GM23338 (cell line): Measurements from ENCODE around the gene ABAT. TPM values are rescaled to one million over a fixed set of nuclear protein-coding genes. Genes with fewer than 3 reads are reported as not detected.

ENCODE experiments used
- ATAC-seq: fragments of 200-7000 bp; cut with Tn5 transposase; 3 replicates; pipeline ENCODE4 v1.9.1; 2020
- DNase-seq: peaks from one replicate; pipeline ENCODE4 v3.0.0-alpha.2; 2015; ENCODE audit warnings: low spot score
- H2AFZ ChIP-seq: fragments of 200-600 bp; sonication (generic); 2 replicates; pipeline ENCODE4 v1.8.0; 2016; ENCODE audit warnings: antibody characterized with exemption, mild to moderate bottlenecking, moderate library complexity
- H3F3A ChIP-seq: fragments of 200-600 bp; sonication (generic); replicated peaks from 2 replicates; pipeline ENCODE4 v1.8.0; 2017; ENCODE audit warnings: antibody characterized with exemption, mixed run types, low read depth
- H3K27ac ChIP-seq: fragments of 200-600 bp; sonication (generic); 2 replicates; pipeline ENCODE4 v1.6.1; 2016; ENCODE audit warnings: low read depth
- H3K27me3 ChIP-seq: fragments of 200-600 bp; sonication (generic); 2 replicates; pipeline ENCODE4 v1.8.0; 2016; ENCODE audit warnings: mild to moderate bottlenecking, mixed run types, moderate library complexity; ENCODE audit not compliant: insufficient read depth
- H3K36me3 ChIP-seq: fragments of 200-600 bp; sonication (generic); 2 replicates; pipeline ENCODE4 v1.8.0; 2016; ENCODE audit warnings: mild to moderate bottlenecking; ENCODE audit not compliant: insufficient read depth
- H3K4me1 ChIP-seq: fragments of 200-600 bp; sonication (generic); 2 replicates; pipeline ENCODE4 v1.8.0; 2016; ENCODE audit warnings: mild to moderate bottlenecking, moderate library complexity; ENCODE audit not compliant: insufficient read depth
- H3K4me2 ChIP-seq: fragments of 200-600 bp; sonication (generic); 2 replicates; pipeline ENCODE4 v1.7.1; 2017; ENCODE audit warnings: mixed run types
- H3K4me3 ChIP-seq: fragments of 200-600 bp; sonication (generic); 2 replicates; pipeline ENCODE4 v1.6.1; 2016; ENCODE audit warnings: mixed run types
- H3K79me2 ChIP-seq: fragments of 200-600 bp; sonication (generic); replicated peaks from 2 replicates; pipeline ENCODE4 v1.8.0; 2017; ENCODE audit warnings: mild to moderate bottlenecking; ENCODE audit not compliant: insufficient read depth
- H3K9me2 ChIP-seq: fragments of 200-600 bp; sonication (generic); 2 replicates; pipeline ENCODE4 v1.8.0; 2017; ENCODE audit not compliant: insufficient read depth
- H4K20me1 ChIP-seq: fragments of 200-600 bp; sonication (generic); replicated peaks from 2 replicates; pipeline ENCODE4 v1.8.0; 2017; ENCODE audit warnings: mild to moderate bottlenecking; ENCODE audit not compliant: insufficient read depth
- H3K27ac Mint-ChIP-seq: 2 replicates; pipeline ENCODE4 v1.8.0; 2020; ENCODE audit warnings: inconsistent platforms, mild to moderate bottlenecking, moderate library complexity, mixed read lengths
- H3K27me3 Mint-ChIP-seq: 3 replicates; pipeline ENCODE4 v1.8.0; 2022; ENCODE audit warnings: low read depth, mild to moderate bottlenecking, moderate library complexity, mixed read lengths, inconsistent platforms; ENCODE audit not compliant: insufficient read depth, poor library complexity
- H3K36me3 Mint-ChIP-seq: 3 replicates; pipeline ENCODE4 v1.8.0; 2021; ENCODE audit warnings: low read depth, mild to moderate bottlenecking, inconsistent platforms, moderate library complexity, mixed read lengths
- H3K4me1 Mint-ChIP-seq: 3 replicates; pipeline ENCODE4 v1.8.0; 2020; ENCODE audit warnings: mild to moderate bottlenecking, inconsistent platforms, mixed read lengths
- H3K4me3 Mint-ChIP-seq: 3 replicates; pipeline ENCODE4 v1.8.0; 2021; ENCODE audit warnings: moderate library complexity, mild to moderate bottlenecking, inconsistent platforms, mixed read lengths
- H3K9me3 Mint-ChIP-seq: 3 replicates; pipeline ENCODE4 v1.8.0; 2020; ENCODE audit warnings: moderate library complexity, mild to moderate bottlenecking, inconsistent platforms, mixed read lengths
- CREB1 ChIP-seq: fragments of 250-450 bp; sonication (Bioruptor Pico); IDR thresholded peaks from 2 replicates; pipeline ENCODE4 v1.5.0; 2020; ENCODE audit warnings: low read depth, mild to moderate bottlenecking, moderate library complexity
- CTCF ChIP-seq, 2 experiments: fragments of 200-600 bp in 1 of 2; sonication (generic) in 1 of 2; conservative IDR thresholded peaks; 2 replicates each; pipeline versions ENCODE4 v1.5.1 to v1.6.1; 2016 to 2017; ENCODE audit warnings: antibody characterized with exemption in 2 of 2, low read depth in 2 of 2, mild to moderate bottlenecking in 2 of 2, moderate library complexity in 1 of 2
- EZH2 ChIP-seq: fragments of 200-600 bp; sonication (generic); IDR thresholded peaks from one replicate; pipeline ENCODE4 v1.8.0; 2017; ENCODE audit warnings: antibody characterized with exemption, mild to moderate bottlenecking, low read depth; ENCODE audit not compliant: unreplicated experiment
- EZH2phosphoT487 ChIP-seq: fragments of 200-600 bp; sonication (generic); IDR thresholded peaks from one replicate; pipeline ENCODE4 v1.8.1; 2018; ENCODE audit warnings: antibody characterized with exemption; ENCODE audit not compliant: unreplicated experiment
- JUNB ChIP-seq: IDR thresholded peaks from one replicate; pipeline ENCODE4 v1.6.1; 2016; ENCODE audit warnings: antibody characterized with exemption; ENCODE audit not compliant: unreplicated experiment
- NANOG ChIP-seq: IDR thresholded peaks from 2 replicates; pipeline ENCODE4 v1.6.1; 2016; ENCODE audit warnings: antibody characterized with exemption, borderline replicate concordance
- POLR2AphosphoS5 ChIP-seq: IDR thresholded peaks from 2 replicates; pipeline ENCODE4 v1.6.1; 2016; ENCODE audit warnings: antibody characterized with exemption, low read depth
- REST ChIP-seq: IDR thresholded peaks from one replicate; pipeline ENCODE4 v1.6.1; 2018; ENCODE audit warnings: antibody characterized with exemption; ENCODE audit not compliant: unreplicated experiment
- STAT1 ChIP-seq: IDR thresholded peaks from one replicate; pipeline ENCODE4 v1.6.1; 2016; ENCODE audit warnings: antibody characterized with exemption; ENCODE audit not compliant: unreplicated experiment
- ZNF114 ChIP-seq: fragments of 250-450 bp; sonication (Bioruptor Pico); IDR thresholded peaks from 2 replicates; pipeline ENCODE4 v1.5.0; 2020; ENCODE audit warnings: mild to moderate bottlenecking, moderate library complexity
- ZNF331 ChIP-seq: fragments of 250-450 bp; sonication (Bioruptor Pico); IDR thresholded peaks from 2 replicates; pipeline ENCODE4 v1.5.0; 2020; ENCODE audit warnings: low read depth, mild to moderate bottlenecking, moderate library complexity
- polyA plus RNA-seq: library from polyadenylated mRNA; unstranded; fragments of >200 nt; fragmentation: Nextera tagmentation; extraction: Ambion mirVana; gene quantifications from 2 replicates; pipeline ENCODE4 v1.2.1, GENCODE V29; 2016
- total RNA-seq: library from RNA; depleted of rRNA; stranded (reverse); fragments of >200 nt; shearing (Covaris generic); gene quantifications from 2 replicates; pipeline ENCODE4 v1.2.3, GENCODE V29; 2014
- TF ChIP-seq, protein P1 (sequence below): IDR thresholded peaks from 2 replicates; pipeline ENCODE4 v1.6.1; 2016; ENCODE audit warnings: antibody characterized with exemption
- TF ChIP-seq, protein P2 (sequence below): fragments of 250-450 bp; sonication (Bioruptor Pico); IDR thresholded peaks from 2 replicates; pipeline ENCODE4 v1.5.0; 2020; ENCODE audit warnings: mild to moderate bottlenecking, moderate library complexity

The ABAT gene
- total and polyA plus RNA-seq, 2 experiments from 2014 or later, result 4.4 to 8.8 TPM

DNA sequence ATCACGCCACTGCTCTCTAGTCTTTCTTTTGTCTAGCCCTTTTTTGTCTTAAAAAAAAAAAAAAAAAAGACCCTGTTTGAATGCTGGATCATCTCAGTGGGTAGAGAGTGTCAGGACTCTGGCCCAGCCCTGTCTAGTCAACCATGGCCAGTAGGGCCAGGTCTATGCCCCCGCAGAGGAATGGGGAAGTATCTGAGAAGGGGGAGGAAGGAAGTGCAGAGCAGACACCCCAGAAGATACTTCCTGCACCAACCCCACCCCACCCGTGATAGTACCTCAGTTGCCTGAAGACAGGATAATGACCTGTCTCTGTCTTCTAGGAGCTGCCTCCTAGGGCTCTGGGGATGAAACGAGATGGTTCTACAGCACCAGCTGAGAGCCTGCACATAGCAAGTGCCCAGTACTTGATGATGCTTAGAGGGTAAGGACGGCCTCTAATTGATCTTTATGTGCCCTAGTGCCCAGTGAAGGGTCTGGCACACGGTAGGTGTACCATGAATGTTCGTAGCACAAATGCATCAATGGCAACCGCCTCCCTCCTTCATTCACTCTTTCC is 55.4 kb downstream of the ABAT start:
- no peak for ATAC-seq
- H3K27ac Mint-ChIP-seq, result no peak overlapping the region

More for the DNA sequence above, 55.4 kb downstream of the ABAT start:
- H3K27ac ChIP-seq, result no peak overlapping the region
- H3K4me3 Mint-ChIP-seq, result no peak overlapping the region
- peaks cover 5% of the 10 kb centered on the region; the same call in 1 of the 3 replicates for H3K4me1 Mint-ChIP-seq
- H3K4me3 ChIP-seq, result no peak overlapping the region
- no peak for TF ChIP-seq ZNF114
- TF ChIP-seq JUNB, result no peak
- TF ChIP-seq, protein P1, sequence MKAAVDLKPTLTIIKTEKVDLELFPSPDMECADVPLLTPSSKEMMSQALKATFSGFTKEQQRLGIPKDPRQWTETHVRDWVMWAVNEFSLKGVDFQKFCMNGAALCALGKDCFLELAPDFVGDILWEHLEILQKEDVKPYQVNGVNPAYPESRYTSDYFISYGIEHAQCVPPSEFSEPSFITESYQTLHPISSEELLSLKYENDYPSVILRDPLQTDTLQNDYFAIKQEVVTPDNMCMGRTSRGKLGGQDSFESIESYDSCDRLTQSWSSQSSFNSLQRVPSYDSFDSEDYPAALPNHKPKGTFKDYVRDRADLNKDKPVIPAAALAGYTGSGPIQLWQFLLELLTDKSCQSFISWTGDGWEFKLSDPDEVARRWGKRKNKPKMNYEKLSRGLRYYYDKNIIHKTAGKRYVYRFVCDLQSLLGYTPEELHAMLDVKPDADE, result no peak
- no peak for TF ChIP-seq ZNF331 (CRISPR knock-in tag)
- no peak for TF ChIP-seq REST
- no peak for TF ChIP-seq POLR2AphosphoS5
- TF ChIP-seq EZH2, result no peak
- no peak for TF ChIP-seq CREB1
- no peak for TF ChIP-seq STAT1
- no peak for TF ChIP-seq CTCF (conservative IDR thresholded peaks at IDR 0.05; ENCODE audit: low read depth in 2 of 2)
- TF ChIP-seq EZH2phosphoT487, result no peak
- TF ChIP-seq NANOG, result no peak
- TF ChIP-seq, protein P2, sequence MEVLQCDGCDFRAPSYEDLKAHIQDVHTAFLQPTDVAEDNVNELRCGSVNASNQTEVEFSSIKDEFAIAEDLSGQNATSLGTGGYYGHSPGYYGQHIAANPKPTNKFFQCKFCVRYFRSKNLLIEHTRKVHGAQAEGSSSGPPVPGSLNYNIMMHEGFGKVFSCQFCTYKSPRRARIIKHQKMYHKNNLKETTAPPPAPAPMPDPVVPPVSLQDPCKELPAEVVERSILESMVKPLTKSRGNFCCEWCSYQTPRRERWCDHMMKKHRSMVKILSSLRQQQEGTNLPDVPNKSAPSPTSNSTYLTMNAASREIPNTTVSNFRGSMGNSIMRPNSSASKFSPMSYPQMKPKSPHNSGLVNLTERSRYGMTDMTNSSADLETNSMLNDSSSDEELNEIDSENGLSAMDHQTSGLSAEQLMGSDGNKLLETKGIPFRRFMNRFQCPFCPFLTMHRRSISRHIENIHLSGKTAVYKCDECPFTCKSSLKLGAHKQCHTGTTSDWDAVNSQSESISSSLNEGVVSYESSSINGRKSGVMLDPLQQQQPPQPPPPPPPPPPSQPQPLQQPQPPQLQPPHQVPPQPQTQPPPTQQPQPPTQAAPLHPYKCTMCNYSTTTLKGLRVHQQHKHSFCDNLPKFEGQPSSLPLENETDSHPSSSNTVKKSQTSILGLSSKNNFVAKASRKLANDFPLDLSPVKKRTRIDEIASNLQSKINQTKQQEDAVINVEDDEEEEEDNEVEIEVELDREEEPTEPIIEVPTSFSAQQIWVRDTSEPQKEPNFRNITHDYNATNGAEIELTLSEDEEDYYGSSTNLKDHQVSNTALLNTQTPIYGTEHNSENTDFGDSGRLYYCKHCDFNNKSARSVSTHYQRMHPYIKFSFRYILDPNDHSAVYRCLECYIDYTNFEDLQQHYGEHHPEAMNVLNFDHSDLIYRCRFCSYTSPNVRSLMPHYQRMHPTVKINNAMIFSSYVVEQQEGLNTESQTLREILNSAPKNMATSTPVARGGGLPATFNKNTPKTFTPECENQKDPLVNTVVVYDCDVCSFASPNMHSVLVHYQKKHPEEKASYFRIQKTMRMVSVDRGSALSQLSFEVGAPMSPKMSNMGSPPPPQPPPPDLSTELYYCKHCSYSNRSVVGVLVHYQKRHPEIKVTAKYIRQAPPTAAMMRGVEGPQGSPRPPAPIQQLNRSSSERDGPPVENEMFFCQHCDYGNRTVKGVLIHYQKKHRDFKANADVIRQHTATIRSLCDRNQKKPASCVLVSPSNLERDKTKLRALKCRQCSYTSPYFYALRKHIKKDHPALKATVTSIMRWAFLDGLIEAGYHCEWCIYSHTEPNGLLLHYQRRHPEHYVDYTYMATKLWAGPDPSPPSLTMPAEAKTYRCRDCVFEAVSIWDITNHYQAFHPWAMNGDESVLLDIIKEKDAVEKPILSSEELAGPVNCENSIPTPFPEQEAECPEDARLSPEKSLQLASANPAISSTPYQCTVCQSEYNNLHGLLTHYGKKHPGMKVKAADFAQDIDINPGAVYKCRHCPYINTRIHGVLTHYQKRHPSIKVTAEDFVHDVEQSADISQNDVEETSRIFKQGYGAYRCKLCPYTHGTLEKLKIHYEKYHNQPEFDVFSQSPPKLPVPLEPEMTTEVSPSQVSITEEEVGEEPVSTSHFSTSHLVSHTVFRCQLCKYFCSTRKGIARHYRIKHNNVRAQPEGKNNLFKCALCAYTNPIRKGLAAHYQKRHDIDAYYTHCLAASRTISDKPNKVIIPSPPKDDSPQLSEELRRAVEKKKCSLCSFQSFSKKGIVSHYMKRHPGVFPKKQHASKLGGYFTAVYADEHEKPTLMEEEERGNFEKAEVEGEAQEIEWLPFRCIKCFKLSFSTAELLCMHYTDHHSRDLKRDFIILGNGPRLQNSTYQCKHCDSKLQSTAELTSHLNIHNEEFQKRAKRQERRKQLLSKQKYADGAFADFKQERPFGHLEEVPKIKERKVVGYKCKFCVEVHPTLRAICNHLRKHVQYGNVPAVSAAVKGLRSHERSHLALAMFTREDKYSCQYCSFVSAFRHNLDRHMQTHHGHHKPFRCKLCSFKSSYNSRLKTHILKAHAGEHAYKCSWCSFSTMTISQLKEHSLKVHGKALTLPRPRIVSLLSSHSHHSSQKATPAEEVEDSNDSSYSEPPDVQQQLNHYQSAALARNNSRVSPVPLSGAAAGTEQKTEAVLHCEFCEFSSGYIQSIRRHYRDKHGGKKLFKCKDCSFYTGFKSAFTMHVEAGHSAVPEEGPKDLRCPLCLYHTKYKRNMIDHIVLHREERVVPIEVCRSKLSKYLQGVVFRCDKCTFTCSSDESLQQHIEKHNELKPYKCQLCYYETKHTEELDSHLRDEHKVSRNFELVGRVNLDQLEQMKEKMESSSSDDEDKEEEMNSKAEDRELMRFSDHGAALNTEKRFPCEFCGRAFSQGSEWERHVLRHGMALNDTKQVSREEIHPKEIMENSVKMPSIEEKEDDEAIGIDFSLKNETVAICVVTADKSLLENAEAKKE (CRISPR knock-in tag), result no peak
- peaks cover 3% of the 10 kb centered on the region for H3K27me3 Mint-ChIP-seq
- H3K4me2 ChIP-seq, result no peak overlapping the region
- DNase-seq, result no peak
- H3K4me1 ChIP-seq, result no peaks in the 10 kb centered on the region
- no peaks in the 10 kb centered on the region for H3K36me3 ChIP-seq
- H2AFZ ChIP-seq, result no peak overlapping the region
- H3K9me2 ChIP-seq, result no peaks in the 10 kb centered on the region
- peaks cover 19% of the 10 kb centered on the region for H3K9me3 Mint-ChIP-seq
- no peaks in the 10 kb centered on the region for H3K79me2 ChIP-seq
- H3K27me3 ChIP-seq, result no peaks in the 10 kb centered on the region
- H3K36me3 Mint-ChIP-seq, result peaks cover 17% of the 10 kb centered on the region
- H3F3A ChIP-seq, result no peaks in the 10 kb centered on the region
- no peaks in the 10 kb centered on the region; the same call in 1 of the 2 replicates for H4K20me1 ChIP-seq
